HepG2 (cell line): ENCODE measurements around the gene VAV2. TPM values are rescaled to one million over a fixed set of nuclear protein-coding genes. Genes with fewer than 3 reads are reported as not detected.
A peak's percentile ranks its signal among the peaks of the same experiment; 100 is the strongest.

Experiments used
- CEBPZ ChIP-seq: IDR thresholded peaks from 2 replicates; pipeline ENCODE4 v1.6.1; 2012; ENCODE audit warnings: low read length, improper control_type of control experiment
- GABPB1 ChIP-seq: IDR thresholded peaks from 2 replicates; pipeline ENCODE4 v1.6.1; 2016; ENCODE audit warnings: mild to moderate bottlenecking, missing genetic modification reagents, moderate library complexity, missing compliant biosample characterization
- GZF1 ChIP-seq: sonication (generic); formaldehyde crosslinking; IDR thresholded peaks from 2 replicates; pipeline ENCODE4 v1.5.1; 2020; ENCODE audit warnings: mild to moderate bottlenecking, missing genetic modification reagents
- HNRNPUL1 ChIP-seq: fragments of 200-400 bp; formaldehyde crosslinking; IDR thresholded peaks from 2 replicates; pipeline ENCODE4 v1.6.1; 2017; ENCODE audit warnings: low read depth, mild to moderate bottlenecking, low read length, moderate library complexity
- ISL2 ChIP-seq: sonication (generic); formaldehyde crosslinking; IDR thresholded peaks from 2 replicates; pipeline ENCODE4 v1.5.0; 2020; ENCODE audit warnings: missing genetic modification reagents
- JARID2 ChIP-seq: sonication (generic); formaldehyde crosslinking; IDR thresholded peaks from 2 replicates; pipeline ENCODE4 v1.8.1; 2023; ENCODE audit warnings: missing genetic modification reagents, inconsistent platforms; ENCODE audit not compliant: insufficient replicate concordance
- KDM4B ChIP-seq: sonication (generic); formaldehyde crosslinking; IDR thresholded peaks from 2 replicates; pipeline ENCODE4 v1.4.0; 2020; ENCODE audit warnings: missing genetic modification reagents
- RAD21 ChIP-seq: fragments of 450-650 bp; formaldehyde crosslinking; IDR thresholded peaks from 2 replicates; pipeline ENCODE4 v1.5.0; 2020; ENCODE audit warnings: mild to moderate bottlenecking
- REXO4 ChIP-seq: sonication (generic); formaldehyde crosslinking; IDR thresholded peaks from 2 replicates; pipeline ENCODE4 v1.8.0; 2022; ENCODE audit warnings: missing genetic modification reagents, mild to moderate bottlenecking, borderline replicate concordance
- SMAD9 ChIP-seq: sonication (generic); formaldehyde crosslinking; IDR thresholded peaks from 2 replicates; pipeline ENCODE4 v1.5.1; 2020; ENCODE audit warnings: mild to moderate bottlenecking, missing genetic modification reagents
- TCF12 ChIP-seq, 2 experiments: fragments of 450-650 bp in 1 of 2; sonication (generic) in 1 of 2; formaldehyde crosslinking in 1 of 2; IDR thresholded peaks; 2 replicates each; pipeline versions ENCODE4 v1.6.1 to v1.8.0; 2017 to 2022; ENCODE audit warnings: antibody characterized with exemption in 1 of 2, mild to moderate bottlenecking in 1 of 2, missing genetic modification reagents in 1 of 2, moderate library complexity in 1 of 2
- U2AF1 ChIP-seq: fragments of 200-400 bp; formaldehyde crosslinking; optimal IDR thresholded peaks from 2 replicates; pipeline ENCODE3; 2017; ENCODE audit warnings: mild to moderate bottlenecking, low read depth, low read length
- ZFAT ChIP-seq: sonication (generic); formaldehyde crosslinking; conservative IDR thresholded peaks from 2 replicates; pipeline ENCODE4 v1.8.1; 2023; ENCODE audit warnings: missing genetic modification reagents, inconsistent platforms
- ZFP1 ChIP-seq: IDR thresholded peaks from 2 replicates; pipeline ENCODE4 v1.6.1; 2016
- ZNF251 ChIP-seq: sonication (generic); formaldehyde crosslinking; IDR thresholded peaks from 2 replicates; pipeline ENCODE4 v1.9.0; 2021; ENCODE audit warnings: mild to moderate bottlenecking, missing genetic modification reagents
- ZNF260 ChIP-seq: sonication (generic); formaldehyde crosslinking; IDR thresholded peaks from 2 replicates; pipeline ENCODE4 v1.4.0; 2020; ENCODE audit warnings: missing genetic modification reagents, low read depth, mild to moderate bottlenecking, borderline replicate concordance
- ZNF280B ChIP-seq: sonication (generic); formaldehyde crosslinking; IDR thresholded peaks from 2 replicates; pipeline ENCODE4 v1.5.0; 2020; ENCODE audit warnings: missing genetic modification reagents, mild to moderate bottlenecking, borderline replicate concordance
- ZNF597 ChIP-seq: sonication (generic); formaldehyde crosslinking; IDR thresholded peaks from 2 replicates; pipeline ENCODE4 v1.5.0; 2020; ENCODE audit warnings: missing genetic modification reagents
- ZNF691 ChIP-seq: sonication (generic); formaldehyde crosslinking; IDR thresholded peaks from 2 replicates; pipeline ENCODE4 v1.4.0; 2020; ENCODE audit warnings: missing genetic modification reagents, low read depth, mild to moderate bottlenecking, borderline replicate concordance
- ZNF720 ChIP-seq: sonication (generic); formaldehyde crosslinking; IDR thresholded peaks from 2 replicates; pipeline ENCODE4 v1.4.0; 2020; ENCODE audit warnings: missing genetic modification reagents
- ZNF766 ChIP-seq: sonication (generic); formaldehyde crosslinking; IDR thresholded peaks from 2 replicates; pipeline ENCODE4 v1.5.0; 2020; ENCODE audit warnings: missing genetic modification reagents, borderline replicate concordance
- ZNF776 ChIP-seq: sonication (generic); formaldehyde crosslinking; IDR thresholded peaks from 2 replicates; pipeline ENCODE4 v1.4.0; 2020; ENCODE audit warnings: mild to moderate bottlenecking, missing genetic modification reagents
- polyA plus RNA-seq, 8 experiments: library from polyadenylated mRNA; depleted of rRNA in 3 of 8; stranded (reverse) in 7 of 8; unstranded in 1 of 8; fragments of >200 nt; fragmentation: Illumina TruSeq in 4 of 8; extraction: Trizol in 4 of 8; gene quantifications; 2 replicates each; pipeline versions ENCODE4 v1.2.1 to v1.2.3, GENCODE V29; 2011 to 2016; ENCODE audit warnings: low read depth in 4 of 8, missing spikeins in 1 of 8, mixed read lengths in 1 of 8; ENCODE audit not compliant: insufficient read depth in 1 of 8
- total RNA-seq, 5 experiments: library from RNA; depleted of rRNA; stranded (reverse); fragments of >200 nt; fragmentation: Illumina TruSeq; extraction: Trizol; gene quantifications; 2 replicates each; pipeline ENCODE4 v1.2.3, GENCODE V29; 2016; ENCODE audit warnings: low read depth in 1 of 5

VAV2 gene
- total and polyA plus RNA-seq, 2 of the 13 experiments (the other 11 are each of a cell fraction or from before 2014, with no cell fraction given) = 22.5 to 22.9 TPM

GRCh38 chr9:133788819-133789717 lies 203.1 kb downstream of the VAV2 start (continued):
- peak; percentile 32; the same call in 1 of the 2 replicates for TF ChIP-seq ZNF691
- no peak for TF ChIP-seq KDM4B (CRISPR knock-in tag)
- TF ChIP-seq GZF1 (CRISPR knock-in tag) = no peak
- TF ChIP-seq RAD21 (CRISPR knock-in tag) = peak; percentile 65
- TF ChIP-seq TCF12 (IDR thresholded peaks at IDR 0.05) = no peak
- no peak for TF ChIP-seq TCF12 (CRISPR knock-in tag; IDR thresholded peaks at IDR 0.05)
- TF ChIP-seq ZNF251 = no peak
- TF ChIP-seq CEBPZ = no peak
- TF ChIP-seq ZNF597 (CRISPR knock-in tag) = no peak
- TF ChIP-seq ZFAT (CRISPR knock-in tag) = no peak
- TF ChIP-seq ISL2 (CRISPR knock-in tag) = no peak
- no peak for TF ChIP-seq SMAD9
- no peak for TF ChIP-seq HNRNPUL1
- no peak for TF ChIP-seq ZNF720 (CRISPR knock-in tag)
- TF ChIP-seq U2AF1 = no peak
- TF ChIP-seq ZNF260 (CRISPR knock-in tag) = no peak
- no peak for TF ChIP-seq ZNF280B
- TF ChIP-seq ZFP1 (CRISPR knock-in tag) = no peak
- no peak for TF ChIP-seq REXO4
- TF ChIP-seq GABPB1 = peak; percentile 21; the same call in 1 of the 2 replicates
- TF ChIP-seq ZNF776 (CRISPR knock-in tag) = no peak
- no peak for TF ChIP-seq JARID2 (CRISPR knock-in tag)
- no peak for TF ChIP-seq ZNF766
